HEK293 (cell line): ENCODE results near the gene TRAF3.

ENCODE experiments used
- BCL11B ChIP-seq: fragments of 450-650 bp; formaldehyde crosslinking; IDR thresholded peaks from 2 replicates; pipeline ENCODE4 v1.5.1; 2016; ENCODE audit warnings: low read depth, missing biosample characterization, missing genetic modification characterization
- GLIS2 ChIP-seq: fragments of 450-650 bp; formaldehyde crosslinking; IDR thresholded peaks from 2 replicates; pipeline ENCODE4 v1.5.1; 2016; ENCODE audit warnings: missing biosample characterization, missing genetic modification characterization
- KLF16 ChIP-seq: fragments of 450-650 bp; formaldehyde crosslinking; IDR thresholded peaks from 2 replicates; pipeline ENCODE4 v1.5.1; 2017; ENCODE audit warnings: missing biosample characterization, missing genetic modification characterization
- PRDM2 ChIP-seq: fragments of 450-650 bp; formaldehyde crosslinking; IDR thresholded peaks from 2 replicates; pipeline ENCODE4 v1.5.1; 2016; ENCODE audit warnings: missing biosample characterization, missing genetic modification characterization, borderline replicate concordance
- REPIN1 ChIP-seq: fragments of 450-650 bp; formaldehyde crosslinking; IDR thresholded peaks from 2 replicates; pipeline ENCODE4 v1.5.1; 2017; ENCODE audit warnings: missing biosample characterization, missing genetic modification characterization, low read depth
- ZBTB48 ChIP-seq: fragments of 450-650 bp; formaldehyde crosslinking; IDR thresholded peaks from 2 replicates; pipeline ENCODE4 v1.5.1; 2016; ENCODE audit warnings: missing biosample characterization, missing genetic modification characterization
- ZBTB8A ChIP-seq: fragments of 450-650 bp; formaldehyde crosslinking; IDR thresholded peaks from 2 replicates; pipeline ENCODE4 v1.5.1; 2016; ENCODE audit warnings: missing biosample characterization, missing genetic modification characterization
- ZNF221 ChIP-seq: fragments of 450-650 bp; formaldehyde crosslinking; IDR thresholded peaks from 2 replicates; pipeline ENCODE4 v1.5.1; 2017; ENCODE audit warnings: missing biosample characterization, missing genetic modification characterization, borderline replicate concordance
- ZNF248 ChIP-seq: fragments of 450-650 bp; formaldehyde crosslinking; IDR thresholded peaks from 2 replicates; pipeline ENCODE4 v1.5.1; 2017; ENCODE audit warnings: missing biosample characterization, missing genetic modification characterization
- ZNF266 ChIP-seq: fragments of 450-650 bp; formaldehyde crosslinking; IDR thresholded peaks from 2 replicates; pipeline ENCODE4 v1.5.1; 2016; ENCODE audit warnings: missing biosample characterization, missing genetic modification characterization, low read depth
- ZNF280D ChIP-seq: fragments of 450-650 bp; formaldehyde crosslinking; IDR thresholded peaks from 2 replicates; pipeline ENCODE4 v1.5.1; 2016; ENCODE audit warnings: missing biosample characterization, missing genetic modification characterization
- ZNF354C ChIP-seq: fragments of 450-650 bp; formaldehyde crosslinking; IDR thresholded peaks from 2 replicates; pipeline ENCODE4 v1.5.1; 2016; ENCODE audit warnings: missing biosample characterization, missing genetic modification characterization, low read depth, borderline replicate concordance
- ZNF37A ChIP-seq: fragments of 450-650 bp; IDR thresholded peaks from 2 replicates; pipeline ENCODE4 v1.5.1; 2018; ENCODE audit warnings: missing biosample characterization, missing genetic modification characterization
- ZNF404 ChIP-seq: fragments of 450-650 bp; formaldehyde crosslinking; IDR thresholded peaks from 2 replicates; pipeline ENCODE4 v1.5.1; 2017; ENCODE audit warnings: missing biosample characterization, missing genetic modification characterization
- ZNF433 ChIP-seq: fragments of 450-650 bp; formaldehyde crosslinking; IDR thresholded peaks from 2 replicates; pipeline ENCODE4 v1.5.1; 2016; ENCODE audit warnings: missing biosample characterization, missing genetic modification characterization, low read depth
- ZNF514 ChIP-seq: fragments of 450-650 bp; formaldehyde crosslinking; IDR thresholded peaks from 2 replicates; pipeline ENCODE4 v1.5.1; 2016; ENCODE audit warnings: missing biosample characterization, missing genetic modification characterization
- ZNF561 ChIP-seq: fragments of 450-650 bp; IDR thresholded peaks from 2 replicates; pipeline ENCODE4 v1.5.1; 2018; ENCODE audit warnings: missing biosample characterization, missing genetic modification characterization, borderline replicate concordance
- ZNF624 ChIP-seq: fragments of 450-650 bp; formaldehyde crosslinking; IDR thresholded peaks from 2 replicates; pipeline ENCODE4 v1.5.1; 2017; ENCODE audit warnings: missing biosample characterization, missing genetic modification characterization
- ZNF660 ChIP-seq: fragments of 450-650 bp; IDR thresholded peaks from 2 replicates; pipeline ENCODE4 v1.5.1; 2018; ENCODE audit warnings: missing biosample characterization, mild to moderate bottlenecking, missing genetic modification characterization
- ZNF677 ChIP-seq: fragments of 450-650 bp; IDR thresholded peaks from 2 replicates; pipeline ENCODE4 v1.5.0; 2018; ENCODE audit warnings: missing biosample characterization, mild to moderate bottlenecking, missing genetic modification characterization, moderate library complexity
- ZSCAN30 ChIP-seq: fragments of 450-650 bp; IDR thresholded peaks from 2 replicates; pipeline ENCODE4 v1.5.1; 2018; ENCODE audit warnings: missing biosample characterization, mild to moderate bottlenecking, missing genetic modification characterization, moderate library complexity

TRAF3 gene

GRCh38 chr14:102776761-102777710, at the start of gene TRAF3 (continued):
- TF ChIP-seq ZNF677 (tag by site-specific recombination) (no peak), ZNF404 (tag by site-specific recombination) (no peak), ZNF221 (tag by site-specific recombination) (no peak), REPIN1 (tag by site-specific recombination) (no peak), ZNF37A (tag by site-specific recombination) (no peak), ZNF433 (no peak), ZNF561 (tag by site-specific recombination) (no peak), ZNF266 (tag by site-specific recombination) (no peak), ZBTB8A (tag by site-specific recombination) (peak; percentile 73), ZNF624 (tag by site-specific recombination) (no peak), ZNF280D (tag by site-specific recombination) (no peak), ZSCAN30 (no peak), KLF16 (tag by site-specific recombination) (no peak), BCL11B (tag by site-specific recombination) (no peak), ZNF354C (tag by site-specific recombination) (no peak), ZBTB48 (tag by site-specific recombination) (0 out of 2 replicates have a peak, but pooled peaks have one; percentile 68), PRDM2 (tag by site-specific recombination) (peak; percentile 58; the same call in 1 of the 2 replicates), ZNF248 (no peak), GLIS2 (peak; percentile 58; the same call in 1 of the 2 replicates), ZNF514 (tag by site-specific recombination) (no peak), ZNF660 (tag by site-specific recombination) (no peak)
